K562 (cell line): ENCODE data around the gene PRMT2. TPM values are rescaled to one million over a fixed set of nuclear protein-coding genes. Genes with fewer than 3 reads are reported as not detected.

Experiments used
- ATAC-seq: fragments of 200-7000 bp; cut with Tn5 transposase; 3 replicates; pipeline ENCODE4 v1.9.1; 2020; ENCODE audit warnings: moderate library complexity
- BruUV-seq: library from RNA; stranded (reverse); fragments of 400-500 nt; replicated peaks from 2 replicates; lab custom pipeline; 2021; lab: Mats Ljungman, UMichigan
- CTCF ChIA-PET: fragments of 300-600 bp; formaldehyde crosslinking; extraction: SDS; loops from one replicate; lab custom pipeline; 2021; ENCODE audit warnings: low intra/inter-chr PET ratio; lab: Yijun Ruan, JAX
- POLR2A ChIA-PET: fragments of 300-600, 350-650 bp; sonication (Branson Sonifier 250); formaldehyde crosslinking; extraction: SDS; loops from one replicate; lab custom pipeline; 2021; ENCODE audit warnings: antibody characterized with exemption, inconsistent platforms; lab: Yijun Ruan, JAX
- DNase-seq, 4 experiments: peaks; one replicate each; pipeline versions ENCODE4 v3.0.0 to v3.0.0-alpha.2; 2011 to 2018; ENCODE audit warnings: low spot score in 3 of 4, mixed read lengths in 3 of 4; ENCODE audit errors: extremely low read depth in 1 of 4
- FAIRE-seq: peaks from 2 replicates; lab custom pipeline; 2011; peaks lifted over from hg19 to GRCh38; lab: Jason Lieb, UNC
- H2AFZ ChIP-seq: 2 replicates; pipeline ENCODE4 v1.6.0; 2011; ENCODE audit warnings: low read depth, low read length, control low read depth, inconsistent platforms
- H3K27ac ChIP-seq: fragments of 200-600 bp; 3 replicates; pipeline ENCODE4 v1.8.0; 2011; ENCODE audit warnings: low read depth, mild to moderate bottlenecking, control low read depth, inconsistent platforms, low read length, moderate library complexity, mixed read lengths; ENCODE audit errors: extremely low read depth
- H3K27me3 ChIP-seq, 2 experiments: fragments of 300-600 bp in 1 of 2; 2 replicates in 1 of 2; 3 replicates in 1 of 2; pipeline versions ENCODE4 v1.6.0 to v1.8.0; 2011; ENCODE audit warnings: inconsistent platforms in 2 of 2, low read length in 2 of 2, mild to moderate bottlenecking in 1 of 2, mixed read lengths in 1 of 2, moderate library complexity in 1 of 2; ENCODE audit not compliant: control insufficient read depth in 2 of 2, insufficient read depth in 2 of 2
- H3K36me3 ChIP-seq: fragments of 300-600 bp; 3 replicates; pipeline ENCODE4 v1.8.0; 2011; ENCODE audit warnings: mild to moderate bottlenecking, low read length, inconsistent platforms; ENCODE audit not compliant: control insufficient read depth, insufficient read depth
- H3K4me1 ChIP-seq, 2 experiments: fragments of 200-600 bp in 1 of 2; replicated peaks in 1 of 2; 2 replicates in 1 of 2; 3 replicates in 1 of 2; pipeline versions ENCODE4 v1.5.1 to v1.8.0; 2011; ENCODE audit warnings: inconsistent platforms in 2 of 2, low read length in 2 of 2, mild to moderate bottlenecking in 1 of 2, mixed read lengths in 1 of 2, moderate library complexity in 1 of 2; ENCODE audit not compliant: control insufficient read depth in 2 of 2, insufficient read depth in 2 of 2
- H3K4me2 ChIP-seq: 2 replicates; pipeline ENCODE4 v1.6.1; 2011; ENCODE audit warnings: low read length, control low read depth, inconsistent platforms, mixed read lengths; ENCODE audit not compliant: insufficient read depth
- H3K4me3 ChIP-seq: fragments of 200-600 bp; sonication (generic), shearing (Covaris generic); 2 replicates; pipeline ENCODE4 v1.5.1; 2016; ENCODE audit warnings: control low read depth, inconsistent platforms
- H3K79me2 ChIP-seq: fragments of 200-600 bp; 3 replicates; pipeline ENCODE4 v1.8.0; 2011; ENCODE audit warnings: low read length, inconsistent platforms; ENCODE audit not compliant: control insufficient read depth, insufficient read depth
- H3K9ac ChIP-seq, 2 experiments: 2 replicates each; pipeline versions ENCODE4 v1.6.0 to v1.6.1; 2011; ENCODE audit warnings: low read depth in 2 of 2, low read length in 2 of 2, control low read depth in 1 of 2, inconsistent platforms in 1 of 2, mild to moderate bottlenecking in 1 of 2, mixed read lengths in 1 of 2; ENCODE audit not compliant: insufficient read depth in 1 of 2
- H3K9me1 ChIP-seq: one replicate; pipeline ENCODE4 v1.6.0; 2011; ENCODE audit warnings: inconsistent platforms, mild to moderate bottlenecking, low read length, moderate library complexity; ENCODE audit not compliant: control insufficient read depth, insufficient read depth
- H3K9me3 ChIP-seq: replicated peaks from 2 replicates; pipeline ENCODE4 v1.5.1; 2011; ENCODE audit warnings: low read depth, low read length, inconsistent platforms; ENCODE audit not compliant: control insufficient read depth, insufficient read depth
- H4K20me1 ChIP-seq: replicated peaks from 2 replicates; pipeline ENCODE4 v1.6.1; 2011; ENCODE audit warnings: low read length, inconsistent platforms, mixed read lengths; ENCODE audit not compliant: control insufficient read depth, insufficient read depth
- CBX8 ChIP-seq: fragments of 200-600 bp; sonication (generic); IDR thresholded peaks from 2 replicates; pipeline ENCODE4 v1.6.1; 2012; ENCODE audit warnings: borderline replicate concordance, mixed run types, low read depth, mild to moderate bottlenecking, moderate library complexity, mixed read lengths, low read length, control low read depth, inconsistent platforms; ENCODE audit not compliant: poor library complexity, severe bottlenecking; ENCODE audit errors: extremely low read depth
- NRF1 ChIP-seq, 2 experiments: fragments of 450-650 bp; IDR thresholded peaks in 1 of 2; conservative IDR thresholded peaks in 1 of 2; 2 replicates each; pipeline ENCODE4 v1.6.1; 2014; ENCODE audit warnings: mild to moderate bottlenecking in 2 of 2
- POLR3G ChIP-seq: IDR thresholded peaks from 2 replicates; pipeline ENCODE4 v1.6.1; 2011; ENCODE audit not compliant: insufficient read length, insufficient replicate concordance; ENCODE audit errors: extremely low read depth
- RBM39 ChIP-seq: fragments of 200-400 bp; formaldehyde crosslinking; optimal IDR thresholded peaks from 2 replicates; pipeline ENCODE3; 2018; ENCODE audit warnings: low read depth, low read length
- SPI1 ChIP-seq: IDR thresholded peaks from 2 replicates; pipeline ENCODE4 v1.6.1; 2011; ENCODE audit warnings: low read depth, low read length, control low read depth, borderline replicate concordance
- WGBS: fragments of 100-300 bp; shearing (Covaris generic); methylation state at CpG from one replicate; pipeline ENCODE4 v1.1.6; 2016; ENCODE audit warnings: low coverage, mixed read lengths; ENCODE audit not compliant: insufficient coverage; ENCODE audit errors: missing lambda C conversion rate; 5-methylcytosine and 5-hydroxymethylcytosine counted together
- in situ Hi-C: fragments of 300-500 bp; cut with MboI; formaldehyde crosslinking; loops from 4 replicates; pipeline ENCODE4 v1.15.0; 2018; ENCODE audit warnings: inconsistent platforms, mixed read lengths
- intact Hi-C: fragments of 100-400 bp; cut with micrococcal nuclease; formaldehyde crosslinking; loops from 2 replicates; pipeline ENCODE4 v1.14.2; 2022
- polyA plus RNA-seq, 8 experiments: library from polyadenylated mRNA; depleted of rRNA in 4 of 8; stranded (reverse) in 5 of 8; unstranded in 3 of 8; fragments of >200 nt; fragmentation: Nextera tagmentation in 2 of 8; fragmentation: Illumina TruSeq in 1 of 8; extraction: Ambion mirVana in 2 of 8; extraction: Trizol in 1 of 8; gene quantifications; 2 replicates each; pipeline versions ENCODE4 v1.2.1 to v1.2.3, GENCODE V29; 2011 to 2014; ENCODE audit warnings: inconsistent platforms in 1 of 8, missing spikeins in 1 of 8
- total RNA-seq, 7 experiments: library from RNA; depleted of rRNA in 6 of 7; stranded (reverse); fragments of >200 nt in 6 of 7; fragmentation: Illumina TruSeq in 2 of 7; extraction: Trizol in 2 of 7; gene quantifications; 2 replicates each; pipeline versions ENCODE4 v1.2.1 to v1.2.3, GENCODE V29; 2011 to 2021; ENCODE audit warnings: low replicate concordance in 1 of 7

PRMT2 gene
- total and polyA plus RNA-seq, 9 of the 15 experiments (the other 6 are each of a cell fraction or from before 2014, with no cell fraction given) = 37.2 to 85.7 (median 59.3) TPM

- no TSS peak for BruUV-seq
- H2AFZ ChIP-seq = no peak overlapping the region
- H3K27ac ChIP-seq = no peak overlapping the region
- no peaks in the 10 kb centered on the region for H3K9me1 ChIP-seq
- no peak overlapping the region for H3K9ac ChIP-seq
- CTCF ChIA-PET = no interaction called here
- DNase-seq = peak in 3 of 4 experiments; percentile 6 to 13 (median 8)
- H3K4me1 ChIP-seq = peaks cover 6 to 8% of the 10 kb centered on the region in 2 experiments; a peak in 2 of 5 replicates
- no peaks in the 10 kb centered on the region for H3K36me3 ChIP-seq
- 21% methylated on average over 14 of the region's 14 CpGs for WGBS
- no peak for FAIRE-seq
- no peak overlapping the region for H3K4me3 ChIP-seq
- POLR2A ChIA-PET = interaction anchor here (0.6 kb wide), 1 partner anchor 371 kb away, joined by 3 read pairs; no protein-coding TSS in a partner anchor
- in situ Hi-C loops = no loop called here
- H3K27me3 ChIP-seq = peaks cover 42 to 44% of the 10 kb centered on the region in 2 experiments
- intact Hi-C loops = no loop called here
- H3K79me2 ChIP-seq = no peaks in the 10 kb centered on the region
- H4K20me1 ChIP-seq = no peaks in the 10 kb centered on the region
- no peak overlapping the region for H3K4me2 ChIP-seq
- no peaks in the 10 kb centered on the region for H3K9me3 ChIP-seq
- ATAC-seq = peak; percentile 55
- TF ChIP-seq SPI1 = peak; percentile 67
- TF ChIP-seq RBM39 = no peak
- no peak for TF ChIP-seq POLR3G
- TF ChIP-seq CBX8 = no peak
- TF ChIP-seq NRF1 (conservative IDR thresholded peaks at IDR 0.05 in 1 of 2, IDR thresholded peaks at IDR 0.05 in 1 of 2) = peak; percentile 10 to 26; a peak in 1 of 4 replicates
Observed at GRCh38 chr21:46605767-46606426, 29.6 kb upstream of the PRMT2 start.
